ENCODE results near the gene TMEM190. TPM values are rescaled to one million over a fixed set of nuclear protein-coding genes. Genes with fewer than 3 reads are reported as not detected.

Gene TMEM190
- total and polyA plus RNA-seq, 3 donors from 2014 or later = 12.9 to 35.4 (median 19.2) TPM

DNA sequence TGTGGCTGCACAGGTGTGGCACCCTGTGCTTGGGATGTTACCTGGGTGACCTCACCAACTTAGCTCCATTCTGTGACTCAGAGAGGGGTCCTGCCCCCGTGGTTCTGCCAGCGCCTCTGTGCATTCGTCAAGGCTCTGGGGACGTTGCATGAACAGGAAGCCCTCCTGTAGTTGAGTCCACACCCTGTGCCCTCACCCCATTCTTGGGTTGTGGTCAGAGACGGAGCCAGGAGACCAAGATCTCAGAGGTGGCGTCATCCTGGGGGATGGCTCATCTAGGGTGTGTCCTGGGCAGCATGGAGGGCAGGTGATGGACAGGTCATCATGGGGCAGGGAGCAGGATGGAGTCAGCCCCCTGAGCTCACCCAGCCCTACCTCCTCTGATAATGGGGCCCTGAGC lies 24.6 kb upstream of the TMEM190 start:
- WGBS, 2 donors = 87% methylated on average over 6 of the region's 6 CpGs; no CpG with 5 or more reads in 1 of the 2 donors
- H3K4me3 ChIP-seq = no peak overlapping the region
- H3K27me3 ChIP-seq = no peaks in the 10 kb centered on the region
- H3K4me1 ChIP-seq = peaks cover 8% of the 10 kb centered on the region
- DNase-seq = no peak
- TF ChIP-seq, protein P1, sequence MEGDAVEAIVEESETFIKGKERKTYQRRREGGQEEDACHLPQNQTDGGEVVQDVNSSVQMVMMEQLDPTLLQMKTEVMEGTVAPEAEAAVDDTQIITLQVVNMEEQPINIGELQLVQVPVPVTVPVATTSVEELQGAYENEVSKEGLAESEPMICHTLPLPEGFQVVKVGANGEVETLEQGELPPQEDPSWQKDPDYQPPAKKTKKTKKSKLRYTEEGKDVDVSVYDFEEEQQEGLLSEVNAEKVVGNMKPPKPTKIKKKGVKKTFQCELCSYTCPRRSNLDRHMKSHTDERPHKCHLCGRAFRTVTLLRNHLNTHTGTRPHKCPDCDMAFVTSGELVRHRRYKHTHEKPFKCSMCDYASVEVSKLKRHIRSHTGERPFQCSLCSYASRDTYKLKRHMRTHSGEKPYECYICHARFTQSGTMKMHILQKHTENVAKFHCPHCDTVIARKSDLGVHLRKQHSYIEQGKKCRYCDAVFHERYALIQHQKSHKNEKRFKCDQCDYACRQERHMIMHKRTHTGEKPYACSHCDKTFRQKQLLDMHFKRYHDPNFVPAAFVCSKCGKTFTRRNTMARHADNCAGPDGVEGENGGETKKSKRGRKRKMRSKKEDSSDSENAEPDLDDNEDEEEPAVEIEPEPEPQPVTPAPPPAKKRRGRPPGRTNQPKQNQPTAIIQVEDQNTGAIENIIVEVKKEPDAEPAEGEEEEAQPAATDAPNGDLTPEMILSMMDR (IDR thresholded peaks at IDR 0.05) = no peak
- TF ChIP-seq POLR2A (IDR thresholded peaks at IDR 0.05) = no peak
- H3K36me3 ChIP-seq (ENCODE audit: low read depth, missing control alignments) = no peaks in the 10 kb centered on the region
- intact Hi-C loops (cut with DNase I; ENCODE audit: low total_unique reads) = no loop called here
- H3K9me3 ChIP-seq = no peaks in the 10 kb centered on the region
- no peak overlapping the region for H3K27ac ChIP-seq

DNA sequence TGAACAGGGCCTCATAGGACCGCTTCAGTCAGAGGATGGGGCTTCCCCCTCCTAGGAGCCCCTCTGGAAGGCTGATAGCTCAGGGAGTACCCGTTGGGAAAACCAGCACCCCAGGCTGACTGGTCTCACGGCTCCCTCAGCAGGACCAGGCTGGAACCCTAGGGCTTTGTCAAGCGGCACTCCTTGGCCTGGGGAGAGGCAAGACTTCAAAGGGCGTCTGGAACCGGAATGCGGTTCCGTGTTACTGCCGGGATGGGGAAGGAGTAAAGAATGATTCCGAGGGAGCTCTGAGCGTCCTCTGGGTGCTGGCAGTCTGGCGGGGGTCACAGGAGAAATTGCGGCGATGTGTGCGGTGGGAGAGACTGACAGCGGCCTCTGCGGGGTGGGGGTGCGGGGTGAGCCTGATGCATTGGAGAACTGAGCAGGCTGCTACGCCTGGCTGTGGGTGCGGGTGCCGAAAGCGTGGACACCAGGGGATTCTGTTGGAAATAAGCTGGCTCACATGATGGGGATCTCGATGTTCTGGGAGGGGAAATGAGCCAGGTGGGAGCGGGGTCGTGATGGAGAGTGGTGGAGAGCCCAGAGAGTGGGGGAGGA lies 24.0 kb upstream of the TMEM190 start:
- no peaks in the 10 kb centered on the region for H3K27me3 ChIP-seq
- 54 to 55% methylated on average over 25 of the region's 25 CpGs for WGBS, 2 donors

DNA sequence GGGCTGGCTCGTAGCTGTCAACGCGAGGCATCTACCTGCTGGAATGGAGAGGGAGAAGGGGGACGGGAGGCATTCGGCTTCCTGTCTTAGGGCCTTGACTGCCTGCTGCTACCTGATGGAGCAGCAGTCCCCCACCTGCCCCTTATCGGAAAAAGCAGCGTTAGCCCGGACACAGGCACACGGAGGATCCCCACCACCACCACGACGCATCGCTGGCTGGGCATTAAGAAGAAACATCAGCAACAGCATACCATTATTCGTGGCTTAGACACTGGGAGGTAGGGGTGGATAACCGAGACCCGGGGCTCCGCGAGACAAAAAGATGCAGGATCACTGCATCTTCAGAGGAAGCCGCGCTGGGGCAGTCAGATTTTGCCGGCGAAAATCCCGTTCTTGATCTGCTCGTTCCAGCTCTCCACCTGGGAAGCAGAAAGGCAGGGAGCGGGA lies 23.2 kb upstream of the TMEM190 start:
- no peaks in the 10 kb centered on the region for H3K9me3 ChIP-seq
- TF ChIP-seq, protein P1 (IDR thresholded peaks at IDR 0.05) = no peak
- no peak for TF ChIP-seq POLR2A (IDR thresholded peaks at IDR 0.05)

More for the DNA sequence above, 24.0 kb upstream of the TMEM190 start:
- H3K4me1 ChIP-seq = peaks cover 8% of the 10 kb centered on the region
- no peak for DNase-seq
- no peak overlapping the region for H3K27ac ChIP-seq
- intact Hi-C loops (cut with DNase I; ENCODE audit: low total_unique reads) = no loop called here
- TF ChIP-seq POLR2A (IDR thresholded peaks at IDR 0.05) = no peak
- no peak overlapping the region for H3K4me3 ChIP-seq
- no peaks in the 10 kb centered on the region for H3K9me3 ChIP-seq
- H3K36me3 ChIP-seq (ENCODE audit: low read depth, missing control alignments) = no peaks in the 10 kb centered on the region

DNA sequence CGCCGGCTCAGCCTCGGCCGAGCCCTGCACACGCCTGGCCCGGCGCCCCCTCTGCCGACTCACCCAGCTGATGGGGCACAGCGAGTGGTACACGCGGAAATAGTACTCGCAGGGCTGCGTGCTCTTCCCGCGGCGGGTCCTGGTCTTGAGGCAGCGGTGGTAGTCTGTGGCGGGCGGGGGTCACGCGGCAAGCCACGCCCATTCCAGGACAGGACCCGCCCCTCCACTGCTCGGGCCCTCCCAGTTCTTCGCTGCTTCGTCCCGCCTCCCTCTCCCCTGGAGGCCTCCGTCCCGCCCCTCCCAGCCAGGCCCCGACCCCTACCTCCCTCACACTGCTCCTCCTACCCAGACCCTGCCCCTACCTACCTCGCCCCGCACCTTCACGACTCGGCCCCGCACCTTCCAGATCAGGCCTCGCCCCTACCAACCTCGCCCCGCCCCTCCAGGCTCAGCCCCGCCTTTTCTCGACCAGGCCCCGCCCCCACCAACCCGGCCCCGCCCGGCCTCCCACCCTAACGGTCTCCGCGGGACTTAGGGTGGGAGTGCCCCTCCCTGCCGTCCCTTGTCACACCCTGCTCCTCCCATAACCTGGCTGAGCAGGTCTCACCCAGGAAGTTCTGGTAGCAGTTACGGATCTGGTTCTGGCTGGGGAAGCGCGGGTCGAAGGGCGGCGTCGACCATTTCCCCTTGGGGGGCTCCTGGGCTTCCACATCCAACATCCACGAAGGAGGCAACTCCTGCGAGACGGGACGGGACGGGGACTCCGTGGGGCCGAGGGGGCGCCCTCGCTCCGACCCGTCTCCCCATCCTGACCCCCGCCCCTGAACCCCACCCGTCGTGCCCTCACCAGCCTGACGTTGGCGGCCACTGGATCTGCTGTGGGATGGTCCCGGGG lies 22.6 kb upstream of the TMEM190 start:
- peaks cover 8% of the 10 kb centered on the region for H3K4me1 ChIP-seq
- peak overlapping the region; percentile 44 to 58 for H3K4me3 ChIP-seq
- TF ChIP-seq POLR2A (IDR thresholded peaks at IDR 0.05) = no peak
- peak; percentile 65 for DNase-seq
- WGBS, 2 donors = 1 to 2% methylated on average over 27 to 66 of the region's 72 CpGs
- no peaks in the 10 kb centered on the region for H3K27me3 ChIP-seq
- H3K36me3 ChIP-seq (ENCODE audit: low read depth, missing control alignments) = no peaks in the 10 kb centered on the region
- intact Hi-C loops (cut with DNase I; ENCODE audit: low total_unique reads) = no loop called here
- no peaks in the 10 kb centered on the region for H3K9me3 ChIP-seq
- H3K27ac ChIP-seq = no peak overlapping the region

More for the DNA sequence above, 23.2 kb upstream of the TMEM190 start:
- Histone ChIP-seq H3K4me1 (peaks cover 8% of the 10 kb centered on the region), H3K36me3 (ENCODE audit: low read depth, missing control alignments) (no peaks in the 10 kb centered on the region), H3K27me3 (no peaks in the 10 kb centered on the region), H3K4me3 (peak overlapping the region; percentile 44 to 58), H3K27ac (no peak overlapping the region)
- intact Hi-C loops (cut with DNase I; ENCODE audit: low total_unique reads) = no loop called here
- 0 to 2% methylated on average over 5 to 24 of the region's 24 CpGs for WGBS, 2 donors
- no peak for DNase-seq

DNA sequence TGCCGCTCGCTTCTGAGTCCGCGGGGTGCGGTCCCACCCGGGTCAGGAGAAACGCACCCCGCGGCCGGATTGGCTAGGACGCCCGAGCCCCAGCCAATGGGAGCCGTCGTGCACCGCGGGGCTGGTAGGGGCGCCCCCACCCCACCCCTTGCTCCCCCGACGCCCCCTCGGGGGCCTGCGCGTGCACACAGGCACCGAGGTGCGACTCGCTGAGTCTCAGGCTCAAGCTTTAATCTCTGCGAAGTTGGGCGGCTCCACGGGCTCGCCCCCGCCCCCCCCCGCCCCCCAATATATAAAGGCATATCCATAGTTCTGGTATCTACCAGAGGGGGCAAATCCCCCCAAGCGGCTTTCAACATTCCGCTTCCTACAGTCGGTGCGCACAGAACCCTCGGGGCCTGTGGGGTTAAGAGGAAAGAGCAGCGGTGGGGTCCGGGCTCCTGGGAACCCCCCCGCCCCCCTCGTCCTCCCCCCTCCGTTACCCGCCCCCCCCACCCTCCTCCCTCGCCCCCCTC lies 21.9 kb upstream of the TMEM190 start, which contains the start of gene COX6B2:
Gene COX6B2 (minus strand): TSS at position 22 of the 515 bp plus-strand sequence. CDS start 198 bp downstream, outside the sequence.
- intact Hi-C loops (cut with DNase I; ENCODE audit: low total_unique reads) = no loop called here
- Histone ChIP-seq H3K9me3 (no peaks in the 10 kb centered on the region), H3K4me3 (peak within 1 kb of the TSS; percentile 44 to 58)

More for the DNA sequence above, 21.9 kb upstream of the TMEM190 start, which contains the start of gene COX6B2:
- H3K4me1 ChIP-seq = peaks cover 8% of the 10 kb centered on the region
- no peaks in the 10 kb centered on the region for H3K27me3 ChIP-seq
- 0 to 1% methylated on average over 22 to 43 of the region's 43 CpGs for WGBS, 2 donors
- TF ChIP-seq POLR2A (IDR thresholded peaks at IDR 0.05) = no peak
- TF ChIP-seq, protein P1 (IDR thresholded peaks at IDR 0.05) = no peak
- DNase-seq = peak; percentile 41
- H3K36me3 ChIP-seq (ENCODE audit: low read depth, missing control alignments) = no peaks in the 10 kb centered on the region
- H3K27ac ChIP-seq = no peak within 1 kb of the TSS
